GM18951 (cell line): ENCODE data around the gene ZBED4.

Experiments
- POLR2A ChIP-seq: IDR thresholded peaks from 4 replicates; pipeline ENCODE4 v1.6.1; 2011; ENCODE audit warnings: mild to moderate bottlenecking; ENCODE audit not compliant: insufficient read length, insufficient read depth; ENCODE audit errors: extremely low read depth
- in situ Hi-C: fragments of 300-500 bp; cut with MboI; formaldehyde crosslinking; loops from one replicate; pipeline ENCODE4 v1.12.0; 2022; ENCODE audit warnings: low sequenced_read_pairs, mixed read lengths, inconsistent platforms; ENCODE audit not compliant: unreplicated experiment

Gene ZBED4

GRCh38 chr22:49899530-49899929 lies 45.9 kb downstream of the ZBED4 start:
- in situ Hi-C loops: no loop called here
- TF ChIP-seq POLR2A: no peak

GRCh38 chr22:49900441-49901230 lies 47.0 kb downstream of the ZBED4 start:
- in situ Hi-C loops: no loop called here
- TF ChIP-seq POLR2A: no peak

DNA sequence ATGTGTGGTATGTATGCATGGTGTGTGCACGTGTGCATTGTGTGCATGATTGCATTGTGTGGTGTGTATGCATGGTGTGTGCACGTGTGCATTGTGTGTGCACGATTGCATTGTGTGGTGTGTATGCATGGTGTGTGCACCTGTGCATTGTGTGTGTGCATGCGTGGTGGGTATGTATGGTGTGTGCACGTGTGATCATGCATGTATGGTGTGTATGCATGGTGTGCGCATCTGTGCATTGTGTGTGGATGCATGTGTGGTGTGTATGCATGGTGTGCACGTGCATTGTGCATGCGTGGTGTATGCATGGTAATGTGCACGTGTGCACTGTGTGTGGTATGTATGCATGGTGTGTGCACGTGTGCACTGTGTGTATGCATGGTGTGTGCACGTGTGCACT lies 47.8 kb downstream of the ZBED4 start:
- in situ Hi-C loops: no loop called here
- no peak for TF ChIP-seq POLR2A

- in situ Hi-C loops: no loop called here
- no peak for TF ChIP-seq POLR2A
Measured at GRCh38 chr22:49903322-49904039, 49.8 kb downstream of the ZBED4 start.

DNA sequence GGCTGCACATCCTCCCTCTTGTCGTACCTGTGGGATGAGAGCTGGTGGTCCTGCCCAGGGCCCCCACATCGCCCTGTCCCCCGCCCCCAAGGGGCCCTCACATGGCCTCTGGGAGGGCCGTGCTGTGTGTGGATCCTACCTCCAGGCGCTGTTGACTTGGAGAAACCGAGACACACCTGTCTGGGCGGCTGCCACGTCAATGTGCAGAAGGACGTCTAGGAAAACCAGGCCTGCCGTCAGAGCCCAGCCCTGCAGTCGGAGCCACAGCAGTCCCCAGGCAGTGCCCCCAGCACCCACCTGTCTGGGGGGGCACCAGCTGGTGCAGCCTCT lies 50.4 kb downstream of the ZBED4 start:
- in situ Hi-C loops: no loop called here

DNA sequence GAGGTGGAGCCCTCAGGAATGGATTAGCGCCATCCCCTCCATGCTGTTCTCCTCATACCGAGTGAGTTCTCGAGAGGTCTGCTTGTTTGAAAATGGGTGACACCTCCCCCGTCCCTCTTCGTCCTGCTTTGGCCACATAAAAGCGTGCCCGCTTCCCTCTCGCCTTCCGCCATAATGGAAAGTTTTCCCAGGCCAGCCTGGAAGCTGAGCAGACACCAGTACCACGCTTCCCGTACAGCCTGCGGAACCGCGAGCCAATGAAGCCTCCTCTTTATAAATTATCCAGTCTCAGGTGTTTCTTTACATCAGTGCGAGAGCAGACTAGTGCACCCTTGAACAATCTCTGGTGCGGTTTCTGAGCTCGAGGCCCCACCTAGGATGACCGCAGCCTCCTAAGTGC lies 51.8 kb downstream of the ZBED4 start:
- TF ChIP-seq POLR2A: no peak
- in situ Hi-C loops: no loop called here

More for the DNA sequence above, 50.4 kb downstream of the ZBED4 start:
- no peak for TF ChIP-seq POLR2A

DNA sequence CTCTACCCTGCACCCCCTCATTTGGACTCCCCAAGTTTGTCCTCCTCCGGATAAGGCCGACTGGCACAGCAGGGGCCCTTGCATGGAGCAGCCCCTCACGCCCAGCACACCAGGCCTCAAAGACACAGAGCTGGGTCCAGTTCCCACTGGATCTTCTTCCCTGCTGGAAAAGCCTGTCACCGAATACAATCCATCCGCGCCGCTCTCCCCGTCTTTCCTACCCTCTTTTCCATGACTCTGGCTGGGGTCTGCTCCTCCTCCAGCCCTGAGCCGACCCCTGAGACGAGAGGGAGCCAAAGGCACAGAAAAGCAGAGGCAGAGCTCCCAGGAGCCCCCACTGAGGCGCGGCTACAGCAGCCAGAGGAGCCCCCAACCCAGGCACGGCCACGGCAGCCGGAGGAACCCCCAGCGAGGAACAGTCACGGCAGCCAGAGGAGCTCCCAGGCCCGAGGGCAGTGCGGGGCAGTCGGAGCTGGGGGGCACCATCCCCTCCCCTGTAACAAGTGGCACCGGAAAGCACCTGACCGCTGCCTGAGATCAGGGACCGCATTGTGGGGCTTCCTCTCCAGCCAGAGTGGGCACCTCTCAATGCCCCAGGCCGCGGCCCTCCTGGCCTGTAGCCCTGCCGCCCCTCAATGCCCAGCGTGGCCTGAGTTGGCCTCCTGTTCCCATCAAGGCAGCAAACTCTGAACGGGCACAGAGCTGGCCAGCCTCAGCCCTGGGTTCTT lies 52.6 kb downstream of the ZBED4 start:
- no peak for TF ChIP-seq POLR2A
- in situ Hi-C loops: no loop called here

- TF ChIP-seq POLR2A: no peak
- in situ Hi-C loops: no loop called here
Measured at GRCh38 chr22:49906799-49907290, 53.2 kb downstream of the ZBED4 start.

DNA sequence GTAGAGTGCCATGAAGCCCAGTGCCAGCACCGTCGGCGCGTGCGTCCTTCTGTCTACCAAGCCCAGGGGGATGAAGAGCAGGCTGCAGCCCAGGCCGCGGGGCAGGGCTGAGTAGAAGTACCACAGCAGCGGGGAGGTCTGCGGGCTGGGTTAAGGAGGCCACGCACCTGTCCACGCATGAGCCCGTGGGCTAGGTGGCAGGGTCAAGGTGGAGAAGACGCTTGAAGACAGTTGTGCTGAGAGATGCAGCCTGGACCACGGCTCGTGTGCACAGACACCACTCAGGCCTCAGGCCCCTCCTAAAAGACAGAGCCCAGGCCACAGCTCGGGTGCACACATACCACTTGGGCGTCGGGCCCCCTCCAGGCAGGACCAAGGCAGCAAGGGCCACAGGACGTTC lies 54.2 kb downstream of the ZBED4 start:
- TF ChIP-seq POLR2A: no peak
- in situ Hi-C loops: no loop called here

DNA sequence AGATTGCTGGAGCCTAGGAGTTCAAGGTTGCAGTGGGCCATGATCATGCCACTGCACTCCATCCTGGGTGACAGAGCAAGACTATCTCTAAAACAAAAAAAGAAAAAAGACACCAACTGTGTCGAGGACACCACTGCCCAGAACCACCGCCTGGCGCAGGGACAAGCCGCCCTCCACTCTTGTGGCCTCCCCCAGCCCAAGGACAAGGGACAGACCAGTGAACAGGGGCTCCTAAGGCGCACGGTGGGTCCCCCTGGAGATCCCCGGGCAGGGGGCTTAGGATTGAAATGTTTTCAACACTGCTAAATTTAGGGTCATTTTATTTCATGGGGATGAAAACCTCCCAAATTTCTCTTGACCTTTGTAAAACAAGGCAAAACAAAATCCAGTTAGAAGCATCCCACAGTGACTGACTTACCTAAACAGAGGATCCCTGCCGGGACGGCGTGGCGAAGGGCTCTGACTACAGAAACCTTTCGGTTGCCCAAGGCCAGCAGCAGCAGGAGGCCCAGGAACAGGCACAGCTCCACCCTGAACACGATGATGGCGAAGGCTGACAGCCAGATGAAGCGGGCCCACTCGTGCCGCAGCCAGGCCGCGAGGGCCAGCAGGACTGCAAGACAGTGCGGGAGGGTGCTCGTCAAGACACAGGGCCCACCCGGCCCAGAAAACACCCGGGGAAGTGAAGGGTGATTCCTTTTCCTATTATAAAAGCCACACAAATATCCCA lies 56.0 kb downstream of the ZBED4 start:
- TF ChIP-seq POLR2A: no peak
- in situ Hi-C loops: loop anchor here (10.0 kb wide), 1 partner anchor 135 kb away; no protein-coding TSS in a partner anchor

DNA sequence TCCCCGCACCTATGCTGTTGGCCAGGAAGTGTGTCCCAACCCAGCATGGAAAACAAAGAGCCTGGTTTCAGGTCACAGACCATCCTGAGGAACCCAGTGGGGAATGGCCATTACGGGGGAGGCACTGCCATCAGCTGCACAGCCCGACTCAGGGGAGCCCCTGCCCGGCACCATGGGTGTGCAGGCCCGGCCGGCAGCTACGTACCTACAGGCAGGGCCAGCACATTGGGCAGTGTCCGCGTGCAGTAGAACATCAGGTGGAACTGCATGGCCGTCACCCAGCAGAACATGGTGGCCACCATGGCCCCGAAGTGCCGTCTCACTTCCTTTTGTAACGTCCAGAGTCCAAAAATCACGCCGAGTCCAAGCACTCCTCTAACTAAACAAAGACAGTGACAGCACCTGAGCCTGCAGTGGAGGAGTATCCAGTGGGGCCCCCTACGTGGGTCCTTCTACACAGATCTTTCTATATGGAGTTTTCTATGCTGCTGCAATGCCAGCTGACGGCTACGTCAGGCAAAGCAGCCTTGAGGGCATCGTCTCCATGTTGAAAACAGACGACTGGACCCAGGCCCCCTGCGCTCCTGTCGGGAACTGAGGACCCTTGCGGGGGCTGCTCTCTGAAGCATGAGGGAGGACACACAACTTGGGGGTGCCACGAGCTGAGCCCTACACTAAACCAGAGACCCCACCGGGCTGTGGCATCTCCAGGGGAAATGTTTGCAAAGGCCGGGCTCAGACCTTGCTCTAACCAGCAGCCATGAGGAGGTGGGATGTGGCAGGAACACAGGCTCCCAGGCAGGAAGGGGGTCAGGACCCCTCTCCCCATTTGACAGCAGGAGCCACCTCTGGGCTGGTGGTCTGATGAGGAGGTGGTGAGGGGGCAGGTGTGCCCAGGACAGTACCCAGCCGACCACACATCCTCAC lies 56.8 kb downstream of the ZBED4 start:
- in situ Hi-C loops: loop anchor here (10.0 kb wide), 1 partner anchor 136 kb away; no protein-coding TSS in a partner anchor
- TF ChIP-seq POLR2A: no peak
